A549 (cell line): ENCODE measurements around the gene ACVR1B.

Experiments used
- CHD4 ChIP-seq: fragments of 200-600 bp; sonication (generic); IDR thresholded peaks from 2 replicates; pipeline ENCODE4 v1.6.1; 2016; ENCODE audit warnings: antibody characterized with exemption, mild to moderate bottlenecking, borderline replicate concordance
- E2F6 ChIP-seq: IDR thresholded peaks from 2 replicates; pipeline ENCODE4 v1.6.1; 2012; ENCODE audit warnings: low read depth, borderline replicate concordance
- EP300 ChIP-seq, 2 experiments: fragments of >200 bp; sonication (Bioruptor Twin); formaldehyde crosslinking; IDR thresholded peaks; 2 replicates in 1 of 2; 3 replicates in 1 of 2; pipeline ENCODE4 v1.6.1; 2016 to 2017
- HOXA7 ChIP-seq: fragments of 250-450 bp; sonication (Bioruptor Pico); IDR thresholded peaks from 2 replicates; pipeline ENCODE4 v1.5.0; 2020; ENCODE audit warnings: mild to moderate bottlenecking, moderate library complexity
- KDM1A ChIP-seq: fragments of 200-600 bp; sonication (generic); IDR thresholded peaks from 2 replicates; pipeline ENCODE4 v1.6.1; 2016; ENCODE audit warnings: low read depth, mild to moderate bottlenecking
- NR3C1 ChIP-seq: fragments of >200 bp; sonication (Bioruptor Twin); formaldehyde crosslinking; IDR thresholded peaks from 3 replicates; pipeline ENCODE4 v1.6.1; 2017
- POLR2A ChIP-seq: IDR thresholded peaks from 2 replicates; pipeline ENCODE4 v1.6.1; 2012; ENCODE audit warnings: mild to moderate bottlenecking, low read length
- RAD21 ChIP-seq, 2 experiments: fragments of >200 bp in 1 of 2; sonication (Bioruptor Twin) in 1 of 2; formaldehyde crosslinking in 1 of 2; IDR thresholded peaks in 1 of 2; conservative IDR thresholded peaks in 1 of 2; 2 replicates in 1 of 2; 3 replicates in 1 of 2; pipeline ENCODE4 v1.6.1; 2012 to 2018; ENCODE audit warnings: inconsistent platforms in 1 of 2
- SREBF2 ChIP-seq: fragments of 450-650 bp; IDR thresholded peaks from 2 replicates; pipeline ENCODE4 v1.6.1; 2014; ENCODE audit warnings: mild to moderate bottlenecking, moderate library complexity
- ZC3H11A ChIP-seq: fragments of 450-650 bp; IDR thresholded peaks from 2 replicates; pipeline ENCODE4 v1.6.1; 2014; ENCODE audit warnings: antibody characterized with exemption, mild to moderate bottlenecking
- TF ChIP-seq, protein P1 (sequence below): fragments of >200 bp; sonication (Bioruptor Twin); formaldehyde crosslinking; IDR thresholded peaks from 3 replicates; pipeline ENCODE4 v1.5.1; 2016

GRCh38 chr12:52044292-52044983, 92.9 kb downstream of the ACVR1B start:
- TF ChIP-seq, protein P1, sequence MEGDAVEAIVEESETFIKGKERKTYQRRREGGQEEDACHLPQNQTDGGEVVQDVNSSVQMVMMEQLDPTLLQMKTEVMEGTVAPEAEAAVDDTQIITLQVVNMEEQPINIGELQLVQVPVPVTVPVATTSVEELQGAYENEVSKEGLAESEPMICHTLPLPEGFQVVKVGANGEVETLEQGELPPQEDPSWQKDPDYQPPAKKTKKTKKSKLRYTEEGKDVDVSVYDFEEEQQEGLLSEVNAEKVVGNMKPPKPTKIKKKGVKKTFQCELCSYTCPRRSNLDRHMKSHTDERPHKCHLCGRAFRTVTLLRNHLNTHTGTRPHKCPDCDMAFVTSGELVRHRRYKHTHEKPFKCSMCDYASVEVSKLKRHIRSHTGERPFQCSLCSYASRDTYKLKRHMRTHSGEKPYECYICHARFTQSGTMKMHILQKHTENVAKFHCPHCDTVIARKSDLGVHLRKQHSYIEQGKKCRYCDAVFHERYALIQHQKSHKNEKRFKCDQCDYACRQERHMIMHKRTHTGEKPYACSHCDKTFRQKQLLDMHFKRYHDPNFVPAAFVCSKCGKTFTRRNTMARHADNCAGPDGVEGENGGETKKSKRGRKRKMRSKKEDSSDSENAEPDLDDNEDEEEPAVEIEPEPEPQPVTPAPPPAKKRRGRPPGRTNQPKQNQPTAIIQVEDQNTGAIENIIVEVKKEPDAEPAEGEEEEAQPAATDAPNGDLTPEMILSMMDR, result no peak
- TF ChIP-seq RAD21 (conservative IDR thresholded peaks at IDR 0.05 in 1 of 2, IDR thresholded peaks at IDR 0.05 in 1 of 2) (no peak), CHD4 (no peak), KDM1A (no peak), E2F6 (no peak), NR3C1 (no peak), POLR2A (no peak), ZC3H11A (no peak), EP300 (IDR thresholded peaks at IDR 0.05) (no peak), HOXA7 (CRISPR knock-in tag) (no peak), SREBF2 (no peak)
